Measurements from ENCODE around the gene SEMA7A.

DNA sequence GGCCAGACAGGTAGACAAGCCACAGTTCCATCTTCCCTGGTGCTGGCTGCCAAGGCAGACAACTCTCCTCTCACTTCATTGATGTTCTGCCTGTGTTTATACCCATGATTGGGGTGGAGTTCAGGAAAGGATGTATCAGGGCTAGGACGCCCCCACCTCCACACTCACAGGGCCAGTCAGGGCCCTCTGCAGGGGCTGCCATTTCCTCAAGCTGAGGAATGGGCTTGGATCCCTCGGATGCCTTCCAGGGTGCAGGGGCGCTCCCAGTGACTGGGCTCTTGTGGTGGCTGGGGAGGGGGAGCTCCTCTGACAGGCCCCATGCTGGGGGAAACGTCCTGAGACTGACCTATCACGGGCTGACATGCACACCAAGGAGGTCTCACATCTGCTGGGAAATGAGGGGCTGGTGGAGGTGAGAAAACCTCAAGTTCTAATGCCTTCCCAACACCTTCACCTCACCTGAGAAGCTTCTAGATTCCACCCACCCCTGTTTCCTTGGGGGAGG is 31.4 kb downstream of the SEMA7A start:
- no peak for TF ChIP-seq CTCF (IDR thresholded peaks at IDR 0.05; ENCODE audit: low read depth, low read length)
- no peak for TF ChIP-seq EZH2phosphoT487 (IDR thresholded peaks at IDR 0.05; ENCODE audit: low read depth)

All from OCI-LY3 (cell line).